ENCODE data around the gene NACA2.
"Not testable (repeated sequence)": the region's sequence is repeated elsewhere in the genome, so short reads cannot be mapped to it uniquely, and the experiment has no call there.

Gene NACA2

DNA sequence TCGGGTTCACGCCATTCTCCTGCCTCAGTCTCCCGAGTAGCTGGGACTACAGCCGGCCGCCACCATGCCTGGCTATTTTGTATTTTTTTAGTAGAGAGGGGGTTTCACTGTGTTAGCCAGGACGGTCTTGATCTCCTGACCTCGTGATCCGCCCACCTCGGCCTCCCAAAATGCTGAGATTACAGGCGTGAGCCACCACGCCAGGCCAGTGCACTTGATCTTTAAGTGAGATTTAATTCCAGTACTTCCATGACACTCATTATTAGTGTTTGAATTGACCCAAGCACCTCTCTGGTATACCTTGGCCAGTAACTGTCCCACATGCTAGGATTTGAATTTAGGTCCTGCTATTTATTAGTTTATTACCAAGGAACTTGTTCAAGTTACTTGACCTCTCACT lies 38.5 kb downstream of the NACA2 start:
- FAIRE-seq; DNase-seq (ENCODE audit: low spot score): not testable (repeated sequence)

DNA sequence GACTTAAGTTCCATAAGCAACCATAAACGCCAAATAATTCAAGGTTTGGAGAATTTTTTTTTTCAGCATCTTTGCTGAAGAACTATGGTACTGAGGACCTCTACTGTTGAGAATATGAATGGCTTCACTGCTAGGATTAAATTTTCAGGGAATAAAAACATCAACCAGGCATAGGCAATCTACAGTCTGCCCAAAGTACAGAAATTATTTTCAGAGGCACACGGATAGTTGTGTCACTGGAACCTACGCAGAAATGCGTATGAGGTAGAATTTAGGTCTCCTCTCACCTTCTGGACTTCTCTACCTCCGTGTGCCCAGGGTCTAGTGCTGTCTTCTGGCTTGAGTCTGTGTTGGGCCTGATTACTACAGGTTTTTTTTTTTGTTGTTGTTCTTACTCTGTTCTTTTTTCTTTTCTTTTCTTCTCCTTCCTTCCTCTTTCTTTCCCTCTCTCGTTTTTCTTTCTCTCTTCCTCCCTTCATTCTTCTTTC lies 39.7 kb downstream of the NACA2 start:
- peak; percentile 81 for FAIRE-seq

GRCh38 chr17:61547113-61547512 lies 43.9 kb downstream of the NACA2 start:
- DNase-seq (ENCODE audit: low spot score) (no peak), FAIRE-seq (no peak)

More for the DNA sequence above, 39.7 kb downstream of the NACA2 start:
- DNase-seq (ENCODE audit: low spot score), result peak; percentile 44

DNA sequence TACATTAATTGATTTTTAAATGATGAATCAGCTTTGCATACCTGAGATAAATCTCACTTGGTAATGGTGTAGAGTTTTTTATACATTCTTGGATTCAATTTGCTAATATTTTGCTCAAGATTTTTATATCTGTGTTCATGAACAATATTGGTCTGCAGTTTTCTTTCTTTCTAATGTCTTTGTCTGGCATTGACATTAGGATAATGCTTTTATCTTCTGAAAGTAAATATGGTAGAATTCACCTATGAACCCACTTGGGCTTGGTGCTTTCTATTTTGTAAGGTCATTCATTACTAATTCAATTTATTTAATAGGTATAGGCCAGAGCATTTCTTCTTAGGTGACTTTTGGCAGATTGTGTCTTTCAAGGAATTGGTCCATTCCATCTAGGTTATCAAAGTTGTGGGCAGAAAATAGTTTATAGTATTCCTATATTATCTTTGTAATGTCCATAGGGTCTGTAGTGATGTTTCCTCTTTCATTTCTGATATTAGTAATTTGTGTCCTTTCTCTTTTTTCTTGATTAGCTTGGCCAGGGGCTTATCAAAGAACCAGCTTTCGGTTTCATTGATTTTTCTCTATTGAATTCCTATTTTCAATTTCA lies 45.6 kb downstream of the NACA2 start:
- DNase-seq (ENCODE audit: low spot score), result no peak
- FAIRE-seq, result no peak

- no peak for FAIRE-seq
- DNase-seq (ENCODE audit: low spot score), result no peak
Observed at GRCh38 chr17:61543786-61544415, 47.1 kb downstream of the NACA2 start.

- FAIRE-seq, result no peak
- DNase-seq (ENCODE audit: low spot score), result no peak
Observed at GRCh38 chr17:61542027-61542426, 49.0 kb downstream of the NACA2 start.

DNA sequence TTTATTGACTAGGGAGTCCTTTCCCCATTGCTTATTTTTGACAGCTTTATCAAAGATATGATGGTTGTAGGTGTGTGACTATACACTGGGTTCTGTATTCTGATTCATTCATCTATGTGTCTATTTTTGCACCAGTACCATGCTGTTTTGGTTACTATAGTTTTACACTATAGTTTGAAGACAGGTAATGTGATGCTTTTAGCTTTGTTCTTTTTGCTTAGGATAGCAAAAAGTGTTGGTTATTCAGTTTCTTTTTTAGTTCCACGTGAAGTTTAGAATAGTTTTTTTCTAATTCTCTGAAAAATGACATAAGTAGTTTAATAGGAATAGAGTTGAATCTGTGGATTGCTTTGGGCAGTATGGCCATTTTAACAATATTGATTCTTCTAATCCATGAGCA lies 50.1 kb downstream of the NACA2 start:
- DNase-seq (ENCODE audit: low spot score) (no peak), FAIRE-seq (no peak)
